HepG2 (cell line): ENCODE measurements around the gene CFAP300. TPM values are rescaled to one million over a fixed set of nuclear protein-coding genes. Genes with fewer than 3 reads are reported as not detected.

ENCODE experiments used
- ATAC-seq: fragments of 200-7000 bp; cut with Tn5 transposase; 3 replicates; pipeline ENCODE4 v1.9.1; 2020; ENCODE audit warnings: mild to moderate bottlenecking, moderate library complexity
- BruUV-seq: library from RNA; stranded (reverse); fragments of 400-500 nt; replicated peaks from 2 replicates; lab custom pipeline; 2021; lab: Mats Ljungman, UMichigan
- CTCF ChIA-PET: fragments of 300-600 bp; formaldehyde crosslinking; extraction: SDS; loops from one replicate; lab custom pipeline; 2021; ENCODE audit warnings: low total read pairs, inconsistent platforms, low intra/inter-chr PET ratio; lab: Yijun Ruan, JAX
- POLR2A ChIA-PET: fragments of 350-600 bp; sonication (Branson Sonifier 250); formaldehyde crosslinking; loops from one replicate; lab custom pipeline; 2020; ENCODE audit warnings: antibody characterized with exemption, inconsistent platforms; lab: Yijun Ruan, JAX
- DNase-seq: peaks from one replicate; pipeline ENCODE4 v3.0.0-alpha.2; 2015; ENCODE audit warnings: low spot score
- FAIRE-seq: peaks from 3 replicates; lab custom pipeline; 2011; peaks lifted over from hg19 to GRCh38; lab: Jason Lieb, UNC
- H2AFZ ChIP-seq: one replicate; pipeline ENCODE4 v1.6.1; 2011; ENCODE audit warnings: low read length, inconsistent platforms
- H3K27ac ChIP-seq: fragments of 300-600 bp; 3 replicates; pipeline ENCODE4 v1.8.0; 2011; ENCODE audit warnings: mixed run types, mild to moderate bottlenecking, mixed read lengths, low read length, inconsistent platforms; ENCODE audit not compliant: insufficient read depth; ENCODE audit errors: extremely low read length
- H3K27me3 ChIP-seq, 2 experiments: fragments of 200-600 bp in 1 of 2; 2 replicates in 1 of 2; 3 replicates in 1 of 2; pipeline versions ENCODE4 v1.6.0 to v1.8.0; 2011; ENCODE audit warnings: low read length in 2 of 2, mild to moderate bottlenecking in 2 of 2, moderate library complexity in 2 of 2, inconsistent platforms in 1 of 2; ENCODE audit not compliant: insufficient read depth in 2 of 2, control insufficient read depth in 1 of 2
- H3K36me3 ChIP-seq, 2 experiments: fragments of 200-600 bp in 1 of 2; replicated peaks in 1 of 2; 2 replicates in 1 of 2; 3 replicates in 1 of 2; pipeline versions ENCODE4 v1.5.1 to v1.8.0; 2011; ENCODE audit warnings: low read length in 2 of 2, inconsistent platforms in 1 of 2; ENCODE audit not compliant: insufficient read depth in 2 of 2, control insufficient read depth in 1 of 2
- H3K4me1 ChIP-seq: 2 replicates; pipeline ENCODE4 v1.5.1; 2012; ENCODE audit warnings: low read length, inconsistent platforms; ENCODE audit not compliant: insufficient read depth
- H3K4me2 ChIP-seq: 2 replicates; pipeline ENCODE4 v1.6.0; 2011; ENCODE audit warnings: low read depth, low read length, inconsistent platforms
- H3K4me3 ChIP-seq, 3 experiments: fragments of 200-600 bp in 1 of 3; sonication (generic), shearing (Covaris generic) in 1 of 3; replicated peaks in 1 of 3; 2 replicates each; pipeline ENCODE4 v1.5.1; 2011 to 2016; ENCODE audit warnings: low read length in 3 of 3, inconsistent platforms in 2 of 3, low read depth in 2 of 3, mild to moderate bottlenecking in 2 of 3, control low read depth in 1 of 3, mixed read lengths in 1 of 3; ENCODE audit not compliant: insufficient read depth in 1 of 3
- H3K79me2 ChIP-seq: one replicate; pipeline ENCODE4 v1.6.1; 2011; ENCODE audit warnings: low read length, inconsistent platforms; ENCODE audit not compliant: insufficient read depth
- H3K9ac ChIP-seq: 2 replicates; pipeline ENCODE4 v1.6.0; 2011; ENCODE audit warnings: mild to moderate bottlenecking, low read depth, low read length, inconsistent platforms; ENCODE audit not compliant: insufficient read depth
- H3K9me3 ChIP-seq: 2 replicates; pipeline ENCODE4 v1.5.1; 2012; ENCODE audit warnings: mild to moderate bottlenecking, low read length
- H4K20me1 ChIP-seq: 2 replicates; pipeline ENCODE4 v1.6.0; 2011; ENCODE audit warnings: inconsistent platforms, mild to moderate bottlenecking, low read length, moderate library complexity; ENCODE audit not compliant: insufficient read depth
- ARID2 ChIP-seq: sonication (generic); formaldehyde crosslinking; IDR thresholded peaks from 2 replicates; pipeline ENCODE4 v1.8.1; 2022; ENCODE audit warnings: mild to moderate bottlenecking, missing genetic modification reagents, borderline replicate concordance
- ETV5 ChIP-seq: IDR thresholded peaks from 2 replicates; pipeline ENCODE4 v1.6.1; 2018; ENCODE audit warnings: missing biosample characterization, missing genetic modification reagents, inconsistent platforms, borderline replicate concordance
- FOSL1 ChIP-seq: sonication (generic); formaldehyde crosslinking; IDR thresholded peaks from 2 replicates; pipeline ENCODE4 v1.9.0; 2021; ENCODE audit warnings: missing genetic modification reagents, borderline replicate concordance
- FOSL2 ChIP-seq: sonication (generic); formaldehyde crosslinking; IDR thresholded peaks from 2 replicates; pipeline ENCODE4 v1.4.0; 2020; ENCODE audit warnings: missing genetic modification reagents
- JUND ChIP-seq: sonication (generic); formaldehyde crosslinking; IDR thresholded peaks from 2 replicates; pipeline ENCODE4 v1.8.0; 2022; ENCODE audit warnings: mild to moderate bottlenecking, missing genetic modification reagents
- SALL1 ChIP-seq: sonication (generic); formaldehyde crosslinking; IDR thresholded peaks from 2 replicates; pipeline ENCODE4 v1.8.0; 2022; ENCODE audit warnings: mild to moderate bottlenecking, missing genetic modification reagents
- SAP130 ChIP-seq: IDR thresholded peaks from 2 replicates; pipeline ENCODE4 v1.6.1; 2016; ENCODE audit warnings: low read depth
- SMYD3 ChIP-seq: sonication (generic); formaldehyde crosslinking; IDR thresholded peaks from 2 replicates; pipeline ENCODE4 v1.8.1; 2023; ENCODE audit warnings: mild to moderate bottlenecking, missing genetic modification reagents
- TEAD3 ChIP-seq: optimal IDR thresholded peaks from 2 replicates; pipeline ENCODE3; 2016; ENCODE audit warnings: borderline replicate concordance
- TGIF2 ChIP-seq: IDR thresholded peaks from 2 replicates; pipeline ENCODE4 v1.6.1; 2016; ENCODE audit warnings: control low read depth, missing compliant biosample characterization
- WGBS: methylation state at CpG from one replicate; pipeline ENCODE4 v1.1.6; 2017; ENCODE audit warnings: low lambda C conversion rate; 5-methylcytosine and 5-hydroxymethylcytosine counted together
- in situ Hi-C: cut with HindIII; loops from 2 replicates; pipeline ENCODE4 v1.10.0; 2017; ENCODE audit warnings: low pct_unique_long_range_greater_than_20kb; ENCODE audit not compliant: extremely low pct_ligation_motif_present
- intact Hi-C: fragments of 100-400 bp; cut with micrococcal nuclease; formaldehyde crosslinking; loops from one replicate; pipeline ENCODE4 v1.10.0; 2022; ENCODE audit not compliant: unreplicated experiment
- polyA plus RNA-seq, 8 experiments: library from polyadenylated mRNA; depleted of rRNA in 3 of 8; stranded (reverse) in 7 of 8; unstranded in 1 of 8; fragments of >200 nt; fragmentation: Illumina TruSeq in 4 of 8; extraction: Trizol in 4 of 8; gene quantifications; 2 replicates each; pipeline versions ENCODE4 v1.2.1 to v1.2.3, GENCODE V29; 2011 to 2016; ENCODE audit warnings: low read depth in 4 of 8, missing spikeins in 1 of 8, mixed read lengths in 1 of 8; ENCODE audit not compliant: insufficient read depth in 1 of 8
- total RNA-seq, 5 experiments: library from RNA; depleted of rRNA; stranded (reverse); fragments of >200 nt; fragmentation: Illumina TruSeq; extraction: Trizol; gene quantifications; 2 replicates each; pipeline ENCODE4 v1.2.3, GENCODE V29; 2016; ENCODE audit warnings: low read depth in 1 of 5
- TF ChIP-seq, protein P1 (sequence below): sonication (generic); formaldehyde crosslinking; IDR thresholded peaks from 2 replicates; pipeline ENCODE4 v1.4.0; 2020; ENCODE audit warnings: missing genetic modification reagents
- TF ChIP-seq, protein P2 (sequence below): sonication (generic); IDR thresholded peaks from 2 replicates; pipeline ENCODE4 v1.6.1; 2016; ENCODE audit warnings: low read depth, borderline replicate concordance
- TF ChIP-seq, protein P3 (sequence below): sonication (generic); formaldehyde crosslinking; IDR thresholded peaks from 2 replicates; pipeline ENCODE4 v1.5.0; 2020; ENCODE audit warnings: missing genetic modification reagents
- TF ChIP-seq, protein P4 (sequence below): IDR thresholded peaks from 2 replicates; pipeline ENCODE4 v1.4.0; 2020; ENCODE audit warnings: mild to moderate bottlenecking, missing genetic modification reagents

The CFAP300 gene
- total and polyA plus RNA-seq, 2 of the 13 experiments (the other 11 are each of a cell fraction or from before 2014, with no cell fraction given), result not detected

DNA sequence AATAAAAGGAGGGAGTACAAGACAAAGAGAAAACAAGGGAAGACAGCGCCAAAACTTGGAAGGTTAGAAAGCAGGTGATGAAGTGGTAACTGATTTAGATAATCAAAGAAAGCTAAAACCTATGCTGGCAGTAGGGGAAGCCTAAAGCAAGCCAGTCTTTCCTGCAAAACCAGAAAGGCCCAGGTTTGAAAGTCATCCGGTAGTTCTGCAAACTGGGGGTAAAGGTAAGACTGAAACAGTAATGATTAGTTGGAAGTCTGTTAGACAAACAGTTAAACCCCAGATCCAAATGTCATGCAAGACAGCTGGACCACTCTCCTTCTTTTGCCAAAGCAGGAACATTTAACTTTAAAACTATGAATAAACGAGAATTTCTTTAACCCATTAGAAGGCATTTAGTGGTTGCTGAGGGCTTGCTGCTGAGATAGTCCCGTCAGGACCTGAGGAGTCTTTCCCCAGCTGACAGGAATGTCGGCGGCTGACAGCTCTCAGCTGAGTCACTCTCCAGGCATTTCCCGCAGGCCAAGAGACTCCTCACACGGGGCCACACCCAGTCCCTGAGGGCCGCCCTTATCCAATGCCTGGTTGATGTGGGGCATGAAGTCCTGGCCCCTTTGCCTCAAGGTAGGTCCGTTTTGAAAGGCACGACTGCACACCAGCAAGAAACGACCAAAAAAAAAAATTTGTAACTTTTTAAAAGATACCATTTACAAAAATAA, 36.3 kb upstream of the CFAP300 start:
- POLR2A ChIA-PET, result no interaction called here
- BruUV-seq, result no TSS peak
- CTCF ChIA-PET, result no interaction called here
- FAIRE-seq (peak; percentile 34), ATAC-seq (peak; percentile 82), DNase-seq (peak; percentile 53)
- Histone ChIP-seq H2AFZ (no peak overlapping the region), H3K36me3 (no peaks in the 10 kb centered on the region), H3K4me3 (no peak overlapping the region), H3K9ac (no peak overlapping the region), H3K4me2 (peak overlapping the region; percentile 52), H4K20me1 (no peaks in the 10 kb centered on the region), H3K79me2 (no peaks in the 10 kb centered on the region), H3K9me3 (no peaks in the 10 kb centered on the region), H3K27me3 (no peaks in the 10 kb centered on the region), H3K27ac (no peak overlapping the region), H3K4me1 (peaks cover 41% of the 10 kb centered on the region)
- TF ChIP-seq JUND (CRISPR knock-in tag) (peak; percentile 78; the same call in 1 of the 2 replicates), TGIF2 (CRISPR knock-in tag) (peak; percentile 82), SMYD3 (no peak), FOSL1 (CRISPR knock-in tag) (peak; percentile 65; the same call in 1 of the 2 replicates), SAP130 (CRISPR knock-in tag) (peak; percentile 62), ARID2 (CRISPR knock-in tag) (no peak), TEAD3 (peak; percentile 68), FOSL2 (CRISPR knock-in tag) (peak; percentile 95), SALL1 (CRISPR knock-in tag) (0 out of 2 replicates have a peak, but pooled peaks have one; percentile 14), ETV5 (CRISPR knock-in tag) (peak; percentile 18; the same call in 1 of the 2 replicates)
- TF ChIP-seq, protein P1, sequence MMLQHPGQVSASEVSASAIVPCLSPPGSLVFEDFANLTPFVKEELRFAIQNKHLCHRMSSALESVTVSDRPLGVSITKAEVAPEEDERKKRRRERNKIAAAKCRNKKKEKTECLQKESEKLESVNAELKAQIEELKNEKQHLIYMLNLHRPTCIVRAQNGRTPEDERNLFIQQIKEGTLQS (CRISPR knock-in tag), result peak; percentile 84
- TF ChIP-seq, protein P2, sequence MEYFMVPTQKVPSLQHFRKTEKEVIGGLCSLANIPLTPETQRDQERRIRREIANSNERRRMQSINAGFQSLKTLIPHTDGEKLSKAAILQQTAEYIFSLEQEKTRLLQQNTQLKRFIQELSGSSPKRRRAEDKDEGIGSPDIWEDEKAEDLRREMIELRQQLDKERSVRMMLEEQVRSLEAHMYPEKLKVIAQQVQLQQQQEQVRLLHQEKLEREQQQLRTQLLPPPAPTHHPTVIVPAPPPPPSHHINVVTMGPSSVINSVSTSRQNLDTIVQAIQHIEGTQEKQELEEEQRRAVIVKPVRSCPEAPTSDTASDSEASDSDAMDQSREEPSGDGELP, result peak; percentile 70; the same call in 1 of the 2 replicates
- TF ChIP-seq, protein P3, sequence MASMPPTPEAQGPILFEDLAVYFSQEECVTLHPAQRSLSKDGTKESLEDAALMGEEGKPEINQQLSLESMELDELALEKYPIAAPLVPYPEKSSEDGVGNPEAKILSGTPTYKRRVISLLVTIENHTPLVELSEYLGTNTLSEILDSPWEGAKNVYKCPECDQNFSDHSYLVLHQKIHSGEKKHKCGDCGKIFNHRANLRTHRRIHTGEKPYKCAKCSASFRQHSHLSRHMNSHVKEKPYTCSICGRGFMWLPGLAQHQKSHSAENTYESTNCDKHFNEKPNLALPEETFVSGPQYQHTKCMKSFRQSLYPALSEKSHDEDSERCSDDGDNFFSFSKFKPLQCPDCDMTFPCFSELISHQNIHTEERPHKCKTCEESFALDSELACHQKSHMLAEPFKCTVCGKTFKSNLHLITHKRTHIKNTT, result no peak
- TF ChIP-seq, protein P4, sequence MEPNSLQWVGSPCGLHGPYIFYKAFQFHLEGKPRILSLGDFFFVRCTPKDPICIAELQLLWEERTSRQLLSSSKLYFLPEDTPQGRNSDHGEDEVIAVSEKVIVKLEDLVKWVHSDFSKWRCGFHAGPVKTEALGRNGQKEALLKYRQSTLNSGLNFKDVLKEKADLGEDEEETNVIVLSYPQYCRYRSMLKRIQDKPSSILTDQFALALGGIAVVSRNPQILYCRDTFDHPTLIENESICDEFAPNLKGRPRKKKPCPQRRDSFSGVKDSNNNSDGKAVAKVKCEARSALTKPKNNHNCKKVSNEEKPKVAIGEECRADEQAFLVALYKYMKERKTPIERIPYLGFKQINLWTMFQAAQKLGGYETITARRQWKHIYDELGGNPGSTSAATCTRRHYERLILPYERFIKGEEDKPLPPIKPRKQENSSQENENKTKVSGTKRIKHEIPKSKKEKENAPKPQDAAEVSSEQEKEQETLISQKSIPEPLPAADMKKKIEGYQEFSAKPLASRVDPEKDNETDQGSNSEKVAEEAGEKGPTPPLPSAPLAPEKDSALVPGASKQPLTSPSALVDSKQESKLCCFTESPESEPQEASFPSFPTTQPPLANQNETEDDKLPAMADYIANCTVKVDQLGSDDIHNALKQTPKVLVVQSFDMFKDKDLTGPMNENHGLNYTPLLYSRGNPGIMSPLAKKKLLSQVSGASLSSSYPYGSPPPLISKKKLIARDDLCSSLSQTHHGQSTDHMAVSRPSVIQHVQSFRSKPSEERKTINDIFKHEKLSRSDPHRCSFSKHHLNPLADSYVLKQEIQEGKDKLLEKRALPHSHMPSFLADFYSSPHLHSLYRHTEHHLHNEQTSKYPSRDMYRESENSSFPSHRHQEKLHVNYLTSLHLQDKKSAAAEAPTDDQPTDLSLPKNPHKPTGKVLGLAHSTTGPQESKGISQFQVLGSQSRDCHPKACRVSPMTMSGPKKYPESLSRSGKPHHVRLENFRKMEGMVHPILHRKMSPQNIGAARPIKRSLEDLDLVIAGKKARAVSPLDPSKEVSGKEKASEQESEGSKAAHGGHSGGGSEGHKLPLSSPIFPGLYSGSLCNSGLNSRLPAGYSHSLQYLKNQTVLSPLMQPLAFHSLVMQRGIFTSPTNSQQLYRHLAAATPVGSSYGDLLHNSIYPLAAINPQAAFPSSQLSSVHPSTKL (CRISPR knock-in tag), result 0 out of 2 replicates have a peak, but pooled peaks have one; percentile 49
- in situ Hi-C loops, result loop anchor here (5.0 to 25.0 kb wide), 2 partner anchors 144 to 574 kb away; no protein-coding TSS in a partner anchor
- intact Hi-C loops, result no loop called here
- 24% methylated on average over 7 of the region's 12 CpGs for WGBS
